Glutamatergic neuron (in vitro differentiated cells): Measurements from ENCODE around the gene HIVEP3. TPM values are rescaled to one million over a fixed set of nuclear protein-coding genes. Genes with fewer than 3 reads are reported as not detected.

Experiments
- DNase-seq: peaks from one replicate; pipeline ENCODE4 v3.0.0; 2022
- H3K27ac Mint-ChIP-seq: one replicate; pipeline ENCODE4 v1.8.0; 2020; ENCODE audit warnings: mild to moderate bottlenecking, mixed read lengths, inconsistent platforms; ENCODE audit not compliant: unreplicated experiment
- H3K27me3 Mint-ChIP-seq: one replicate; pipeline ENCODE4 v1.8.0; 2020; ENCODE audit warnings: mild to moderate bottlenecking, moderate library complexity, mixed read lengths, inconsistent platforms; ENCODE audit not compliant: unreplicated experiment
- H3K36me3 Mint-ChIP-seq: one replicate; pipeline ENCODE4 v1.8.0; 2020; ENCODE audit warnings: mild to moderate bottlenecking, mixed read lengths, inconsistent platforms; ENCODE audit not compliant: unreplicated experiment
- H3K4me1 Mint-ChIP-seq: one replicate; pipeline ENCODE4 v1.8.0; 2020; ENCODE audit warnings: mild to moderate bottlenecking, low read depth, mixed read lengths, inconsistent platforms; ENCODE audit not compliant: unreplicated experiment
- H3K4me3 Mint-ChIP-seq: one replicate; pipeline ENCODE4 v1.8.0; 2020; ENCODE audit warnings: mild to moderate bottlenecking, mixed read lengths, inconsistent platforms; ENCODE audit not compliant: unreplicated experiment
- H3K9me3 Mint-ChIP-seq: one replicate; pipeline ENCODE4 v1.8.0; 2020; ENCODE audit warnings: mild to moderate bottlenecking, moderate library complexity, mixed read lengths, inconsistent platforms; ENCODE audit not compliant: unreplicated experiment
- total RNA-seq: library from RNA; stranded (reverse); fragmentation: NEBNext Ultra II Directional; extraction: Animal tissue kit (Norgen Biotek cat#: 25700); gene quantifications from one replicate; pipeline ENCODE4 v1.2.1, GENCODE V29; 2021; ENCODE audit not compliant: unreplicated experiment
- TF ChIP-seq, protein P1 (sequence below): fragments of 200-600 bp; sonication (generic); IDR thresholded peaks from one replicate; pipeline ENCODE4 v1.5.0; 2021; ENCODE audit not compliant: partially characterized antibody, unreplicated experiment

The HIVEP3 gene
- total RNA-seq, 1 donor from 2014 or later = 15.1 TPM

DNA sequence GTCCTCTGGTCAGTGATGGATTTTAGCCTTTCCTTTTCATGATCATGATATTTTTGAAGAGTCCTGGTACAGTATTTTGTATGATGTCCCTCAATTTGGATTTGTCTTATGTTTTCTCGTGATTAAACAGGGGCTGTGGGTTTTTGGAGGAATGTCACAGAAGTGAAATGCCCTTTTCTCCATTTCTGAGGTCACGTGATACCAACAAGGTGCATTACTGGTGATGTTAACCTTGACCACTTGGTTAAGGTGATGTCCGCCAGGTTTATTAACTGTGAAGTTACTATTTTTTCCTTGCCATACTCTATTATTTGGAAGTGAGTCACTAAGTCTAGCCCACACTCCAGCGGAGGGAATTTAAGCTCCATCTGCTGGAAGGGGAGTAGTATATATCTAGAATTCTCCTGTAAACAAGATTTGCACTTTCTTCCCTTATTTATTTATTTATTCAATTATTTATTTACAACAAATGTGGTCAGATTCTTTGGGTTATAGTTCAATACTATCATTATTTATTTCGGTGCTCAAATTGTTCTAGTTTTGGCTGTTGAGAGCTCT lies 123.4 kb downstream of the HIVEP3 start:
- Mint-ChIP-seq H3K9me3 (peaks cover 2% of the 10 kb centered on the region), H3K27me3 (peaks cover 2% of the 10 kb centered on the region), H3K4me1 (peaks cover 9% of the 10 kb centered on the region), H3K36me3 (peaks cover 10% of the 10 kb centered on the region), H3K27ac (no peak overlapping the region), H3K4me3 (no peak overlapping the region)
- TF ChIP-seq, protein P1, sequence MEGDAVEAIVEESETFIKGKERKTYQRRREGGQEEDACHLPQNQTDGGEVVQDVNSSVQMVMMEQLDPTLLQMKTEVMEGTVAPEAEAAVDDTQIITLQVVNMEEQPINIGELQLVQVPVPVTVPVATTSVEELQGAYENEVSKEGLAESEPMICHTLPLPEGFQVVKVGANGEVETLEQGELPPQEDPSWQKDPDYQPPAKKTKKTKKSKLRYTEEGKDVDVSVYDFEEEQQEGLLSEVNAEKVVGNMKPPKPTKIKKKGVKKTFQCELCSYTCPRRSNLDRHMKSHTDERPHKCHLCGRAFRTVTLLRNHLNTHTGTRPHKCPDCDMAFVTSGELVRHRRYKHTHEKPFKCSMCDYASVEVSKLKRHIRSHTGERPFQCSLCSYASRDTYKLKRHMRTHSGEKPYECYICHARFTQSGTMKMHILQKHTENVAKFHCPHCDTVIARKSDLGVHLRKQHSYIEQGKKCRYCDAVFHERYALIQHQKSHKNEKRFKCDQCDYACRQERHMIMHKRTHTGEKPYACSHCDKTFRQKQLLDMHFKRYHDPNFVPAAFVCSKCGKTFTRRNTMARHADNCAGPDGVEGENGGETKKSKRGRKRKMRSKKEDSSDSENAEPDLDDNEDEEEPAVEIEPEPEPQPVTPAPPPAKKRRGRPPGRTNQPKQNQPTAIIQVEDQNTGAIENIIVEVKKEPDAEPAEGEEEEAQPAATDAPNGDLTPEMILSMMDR = no peak
- no peak for DNase-seq

DNA sequence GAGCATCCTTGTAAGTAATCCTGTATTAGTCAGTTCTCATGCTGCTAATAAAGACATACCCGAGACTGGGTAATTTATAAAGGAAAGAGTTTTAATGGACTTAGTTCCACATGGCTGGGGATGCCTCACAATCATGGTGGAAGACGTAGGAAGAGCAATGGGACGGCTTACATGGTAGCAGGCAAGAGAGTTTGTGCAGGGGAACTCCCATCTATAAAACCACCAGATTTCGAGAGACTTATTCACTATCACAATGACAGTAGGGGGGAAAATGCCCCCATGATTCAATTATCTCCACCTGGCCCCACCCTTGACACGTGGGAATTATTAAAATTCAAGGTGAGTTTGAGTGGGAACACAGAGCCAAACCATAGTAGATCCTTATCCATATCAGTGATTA lies 124.7 kb downstream of the HIVEP3 start:
- H3K9me3 Mint-ChIP-seq = no peaks in the 10 kb centered on the region
- DNase-seq = no peak

DNA sequence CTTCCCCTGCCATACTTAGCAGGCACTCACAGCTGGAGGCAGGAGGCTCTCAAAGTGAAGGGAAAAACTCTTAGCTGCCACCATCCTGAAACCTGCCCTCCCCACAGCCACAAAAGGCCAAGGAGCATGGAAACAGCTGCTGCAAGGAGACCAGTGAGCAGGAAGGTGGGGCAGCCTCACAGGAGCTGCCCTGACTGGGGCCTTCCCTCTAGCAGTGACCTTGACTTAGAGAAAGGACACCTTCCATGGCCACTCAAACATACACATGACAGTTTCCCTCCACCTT lies 126.3 kb downstream of the HIVEP3 start:
- no peak for DNase-seq
- H3K4me1 Mint-ChIP-seq = peaks cover 9% of the 10 kb centered on the region
- H3K27ac Mint-ChIP-seq = no peak overlapping the region
- TF ChIP-seq, protein P1 = no peak
- no peaks in the 10 kb centered on the region for H3K9me3 Mint-ChIP-seq
- no peaks in the 10 kb centered on the region for H3K36me3 Mint-ChIP-seq
- no peak overlapping the region for H3K4me3 Mint-ChIP-seq
- peaks cover 2% of the 10 kb centered on the region for H3K27me3 Mint-ChIP-seq

More for the DNA sequence above, 124.7 kb downstream of the HIVEP3 start:
- H3K4me1 Mint-ChIP-seq = peaks cover 9% of the 10 kb centered on the region
- H3K36me3 Mint-ChIP-seq = peaks cover 3% of the 10 kb centered on the region
- H3K4me3 Mint-ChIP-seq = no peak overlapping the region
- TF ChIP-seq, protein P1 = no peak
- peaks cover 2% of the 10 kb centered on the region for H3K27me3 Mint-ChIP-seq
- no peak overlapping the region for H3K27ac Mint-ChIP-seq

DNA sequence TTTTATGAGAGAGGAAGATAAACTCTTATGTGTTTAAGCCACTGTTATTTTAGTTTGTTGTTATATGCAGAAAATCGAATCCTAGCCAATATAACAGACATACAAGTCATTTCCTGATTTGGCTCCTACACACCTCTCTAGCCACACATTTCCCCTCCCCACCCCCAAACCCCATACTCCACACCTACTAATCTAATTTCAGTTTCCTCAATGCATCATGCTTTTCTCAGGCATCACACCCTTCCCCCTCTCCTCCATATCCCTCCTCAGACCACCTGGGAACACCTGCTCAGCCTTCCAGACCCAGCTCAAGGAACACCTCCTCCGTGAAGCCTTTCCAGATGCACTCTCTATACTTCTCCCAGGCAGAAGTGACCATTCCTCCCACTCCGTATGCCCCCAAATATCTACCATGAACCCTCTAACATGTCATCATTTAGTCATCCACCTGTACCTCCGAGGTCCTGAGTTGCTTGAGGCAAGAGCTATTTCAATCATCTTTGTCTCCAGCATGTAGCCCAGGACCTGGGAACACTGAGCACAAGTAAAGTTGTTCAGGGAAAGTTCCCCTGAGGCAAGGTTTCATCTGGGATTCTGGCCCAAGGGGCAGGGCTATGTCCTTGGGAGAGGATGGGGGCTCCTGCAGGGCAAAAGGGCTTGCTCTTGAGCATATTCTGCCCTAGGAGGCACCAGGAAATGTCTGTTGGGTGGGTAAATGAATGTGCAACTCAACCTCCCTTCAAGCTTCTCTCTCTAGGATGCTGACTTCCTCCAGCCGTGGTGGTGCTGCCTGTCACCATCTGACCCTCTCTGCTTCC lies 126.8 kb downstream of the HIVEP3 start:
- peaks cover under 1% of the 10 kb centered on the region for H3K27me3 Mint-ChIP-seq
- TF ChIP-seq, protein P1 = no peak
- no peaks in the 10 kb centered on the region for H3K9me3 Mint-ChIP-seq
- DNase-seq = no peak
- H3K4me1 Mint-ChIP-seq = peaks cover 5% of the 10 kb centered on the region
- H3K27ac Mint-ChIP-seq = no peak overlapping the region
- no peaks in the 10 kb centered on the region for H3K36me3 Mint-ChIP-seq
- no peak overlapping the region for H3K4me3 Mint-ChIP-seq

DNA sequence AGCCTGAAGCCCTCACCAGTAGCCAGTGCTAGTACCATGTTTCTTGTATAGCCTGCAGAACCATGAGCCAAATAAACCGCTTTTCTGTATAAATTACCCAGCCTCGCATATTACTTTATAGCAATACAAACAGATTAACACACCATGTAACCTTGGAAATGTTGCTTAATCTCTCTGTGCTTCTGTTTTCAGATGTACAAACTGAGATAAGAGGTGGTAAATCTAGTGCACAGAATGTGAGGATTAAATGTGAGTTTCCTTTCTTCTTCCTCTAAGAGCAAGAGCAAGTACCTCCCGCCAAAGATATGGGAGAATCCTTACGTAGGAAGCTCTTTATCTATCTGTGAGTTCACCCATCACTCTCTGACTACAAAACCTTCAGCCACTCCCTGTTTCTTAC lies 128.4 kb downstream of the HIVEP3 start:
- H3K27ac Mint-ChIP-seq = no peak overlapping the region
- H3K27me3 Mint-ChIP-seq = no peaks in the 10 kb centered on the region
- H3K4me1 Mint-ChIP-seq = no peaks in the 10 kb centered on the region
- TF ChIP-seq, protein P1 = no peak
- no peak for DNase-seq
- H3K4me3 Mint-ChIP-seq = no peak overlapping the region
- no peaks in the 10 kb centered on the region for H3K9me3 Mint-ChIP-seq
- H3K36me3 Mint-ChIP-seq = no peaks in the 10 kb centered on the region
